ENCODE measurements around the gene KIF1A.

- TF ChIP-seq CTCF (optimal IDR thresholded peaks at IDR 0.05 in 1 of 3, IDR thresholded peaks at IDR 0.05 in 1 of 3, conservative IDR thresholded peaks at IDR 0.05 in 1 of 3; ENCODE audit: extremely low read depth in 1 of 3, insufficient read depth in 2 of 3, low read length in 3 of 3): no peak
- no peak for TF ChIP-seq EZH2 (IDR thresholded peaks at IDR 0.05; ENCODE audit: low read length)
Observed at GRCh38 chr2:240836781-240837467, 16.9 kb upstream of the KIF1A start.
